GM12878 (cell line): ENCODE results near the gene UMOD. TPM values are rescaled to one million over a fixed set of nuclear protein-coding genes. Genes with fewer than 3 reads are reported as not detected.

Experiments
- ATAC-seq: fragments of 200-7000 bp; cut with Tn5 transposase; 3 replicates; pipeline ENCODE4 v1.9.1; 2020; ENCODE audit warnings: mild to moderate bottlenecking, moderate library complexity
- BruUV-seq: library from RNA; stranded (reverse); fragments of 400-500 nt; replicated peaks from 2 replicates; lab custom pipeline; 2021; lab: Mats Ljungman, UMichigan
- CTCF ChIA-PET: fragments of 300-600 bp; sonication (Branson Sonifier 250); formaldehyde crosslinking; extraction: SDS; loops from one replicate; lab custom pipeline; 2021; ENCODE audit warnings: inconsistent platforms; lab: Yijun Ruan, JAX
- POLR2A ChIA-PET: fragments of 350-600 bp; formaldehyde crosslinking; extraction: SDS; loops from one replicate; lab custom pipeline; 2021; ENCODE audit warnings: inconsistent platforms; lab: Charles Lee
- RAD21 ChIA-PET: fragments of 300-600 bp; sonication (Branson Sonifier 250); formaldehyde crosslinking; loops from one replicate; lab custom pipeline; 2023; ENCODE audit warnings: antibody characterized with exemption; ENCODE audit not compliant: unreplicated experiment; lab: Charles Lee
- SMC1A ChIA-PET: fragments of 300-600 bp; sonication (Branson Sonifier 250); formaldehyde crosslinking; loops from one replicate; lab custom pipeline; 2023; ENCODE audit not compliant: unreplicated experiment, uncharacterized antibody; lab: Charles Lee
- DNase-seq: peaks from one replicate; pipeline ENCODE4 v3.0.0-alpha.2; 2011; ENCODE audit warnings: low read depth, low spot score
- FAIRE-seq: peaks from 3 replicates; lab custom pipeline; 2011; peaks lifted over from hg19 to GRCh38; lab: Jason Lieb, UNC
- H2AFZ ChIP-seq: 2 replicates; pipeline ENCODE4 v1.6.0; 2011; ENCODE audit warnings: low read depth, low read length, control low read depth; ENCODE audit not compliant: control insufficient read depth
- H3K27ac ChIP-seq: 2 replicates; pipeline ENCODE4 v1.5.1; 2011; ENCODE audit warnings: control low read depth; ENCODE audit not compliant: control insufficient read depth, insufficient read depth
- H3K27me3 ChIP-seq, 2 experiments: replicated peaks in 1 of 2; 2 replicates each; pipeline versions ENCODE4 v1.6.0 to v1.6.1; 2011; ENCODE audit warnings: low read length in 1 of 2; ENCODE audit not compliant: control insufficient read depth in 2 of 2, insufficient read depth in 2 of 2
- H3K36me3 ChIP-seq, 2 experiments: 2 replicates each; pipeline ENCODE4 v1.5.1; 2011; ENCODE audit warnings: low read length in 1 of 2; ENCODE audit not compliant: control insufficient read depth in 2 of 2, insufficient read depth in 2 of 2
- H3K4me1 ChIP-seq: 2 replicates; pipeline ENCODE4 v1.6.1; 2011; ENCODE audit warnings: mild to moderate bottlenecking, low read length, moderate library complexity, mixed read lengths; ENCODE audit not compliant: control insufficient read depth, insufficient read depth
- H3K4me2 ChIP-seq: 2 replicates; pipeline ENCODE4 v1.6.0; 2011; ENCODE audit warnings: control low read depth; ENCODE audit not compliant: control insufficient read depth, insufficient read depth
- H3K4me3 ChIP-seq: fragments of 200-600 bp; sonication (generic); 2 replicates; pipeline ENCODE4 v1.5.1; 2016
- H3K79me2 ChIP-seq: 2 replicates; pipeline ENCODE4 v1.6.0; 2011; ENCODE audit warnings: low read length; ENCODE audit not compliant: control insufficient read depth, insufficient read depth
- H3K9ac ChIP-seq: 2 replicates; pipeline ENCODE4 v1.8.0; 2011; ENCODE audit warnings: low read length, control low read depth, mixed read lengths; ENCODE audit not compliant: control insufficient read depth, insufficient read depth
- H3K9me3 ChIP-seq: replicated peaks from 3 replicates; pipeline ENCODE4 v1.5.1; 2011; ENCODE audit warnings: mild to moderate bottlenecking, low read length; ENCODE audit not compliant: control insufficient read depth, insufficient read depth
- H4K20me1 ChIP-seq: 2 replicates; pipeline ENCODE4 v1.6.0; 2011; ENCODE audit not compliant: control insufficient read depth, insufficient read depth
- NR2F1 ChIP-seq: fragments of 450-650 bp; conservative IDR thresholded peaks from 2 replicates; pipeline ENCODE4 v1.6.1; 2017; ENCODE audit warnings: mild to moderate bottlenecking
- ZNF592 ChIP-seq: fragments of 450-650 bp; IDR thresholded peaks from 2 replicates; pipeline ENCODE4 v1.6.1; 2017; ENCODE audit warnings: mild to moderate bottlenecking, moderate library complexity
- WGBS: methylation state at CpG from one replicate; pipeline ENCODE4 v1.1.6; 2016; ENCODE audit warnings: low lambda C conversion rate; ENCODE audit not compliant: insufficient replicate concordance, insufficient coverage; ENCODE audit errors: missing lambda C conversion rate; 5-methylcytosine and 5-hydroxymethylcytosine counted together
- in situ Hi-C: fragments of 300-500 bp; cut with MboI; formaldehyde crosslinking; loops from 9 replicates; pipeline ENCODE4 v1.14.3; 2018; ENCODE audit warnings: mixed read lengths
- intact Hi-C: fragments of 100-400 bp; cut with micrococcal nuclease; formaldehyde crosslinking; loops from one replicate; pipeline ENCODE4 v1.14.2; 2022; ENCODE audit not compliant: unreplicated experiment
- polyA plus RNA-seq, 11 experiments: library from polyadenylated mRNA; depleted of rRNA in 4 of 11; unstranded in 6 of 11; stranded (reverse) in 5 of 11; fragments of >200 nt; fragmentation: Nextera tagmentation in 4 of 11; fragmentation: Illumina TruSeq in 1 of 11; extraction: Ambion mirVana in 4 of 11; extraction: Trizol in 1 of 11; gene quantifications; 1 replicate in 1 of 11; 2 replicates in 10 of 11; pipeline versions ENCODE4 v1.2.1 to v1.2.3, GENCODE V29; 2011 to 2016; ENCODE audit warnings: inconsistent platforms in 2 of 11, missing spikeins in 2 of 11, low read depth in 1 of 11
- total RNA-seq, 4 experiments: library from RNA; depleted of rRNA in 3 of 4; stranded (reverse); fragments of >200 nt in 3 of 4; fragmentation: Illumina TruSeq in 1 of 4; extraction: Trizol in 1 of 4; gene quantifications; 2 replicates each; pipeline versions ENCODE4 v1.2.1 to v1.2.3, GENCODE V29; 2013 to 2021

UMOD gene
- total and polyA plus RNA-seq, 10 of the 15 experiments (the other 5 are each of a cell fraction or from before 2014, with no cell fraction given): not detected

- intact Hi-C loops: no loop called here
Observed at GRCh38 chr16:20318437-20318836, 34.1 kb downstream of the UMOD start.

More at GRCh38 chr16:20318437-20318836, 34.1 kb downstream of the UMOD start:
- no peaks in the 10 kb centered on the region for H4K20me1 ChIP-seq
- POLR2A ChIA-PET: no interaction called here
- H3K27ac ChIP-seq: no peak overlapping the region
- TF ChIP-seq NR2F1: no peak
- TF ChIP-seq ZNF592: no peak
- SMC1A ChIA-PET: no interaction called here
- FAIRE-seq: no peak
- DNase-seq: no peak
- no peak overlapping the region for H3K4me3 ChIP-seq
- no TSS peak for BruUV-seq
- H3K9ac ChIP-seq: no peak overlapping the region
- no peaks in the 10 kb centered on the region for H3K27me3 ChIP-seq
- no peaks in the 10 kb centered on the region for H3K36me3 ChIP-seq
- RAD21 ChIA-PET: no interaction called here
- no peaks in the 10 kb centered on the region for H3K9me3 ChIP-seq
- H2AFZ ChIP-seq: no peak overlapping the region
- no peak overlapping the region for H3K4me2 ChIP-seq
- CTCF ChIA-PET: no interaction called here
- H3K4me1 ChIP-seq: no peaks in the 10 kb centered on the region
- in situ Hi-C loops: no loop called here
- ATAC-seq: no peak
- H3K79me2 ChIP-seq: no peaks in the 10 kb centered on the region
- 20% methylated on average over 3 of the region's 3 CpGs for WGBS
